Glutamatergic neuron (in vitro differentiated cells): Measurements from ENCODE around the gene BRMS1. TPM values are rescaled to one million over a fixed set of nuclear protein-coding genes. Genes with fewer than 3 reads are reported as not detected.

Experiments
- DNase-seq: peaks from one replicate; pipeline ENCODE4 v3.0.0; 2022
- H3K27ac Mint-ChIP-seq: one replicate; pipeline ENCODE4 v1.8.0; 2020; ENCODE audit warnings: mild to moderate bottlenecking, mixed read lengths, inconsistent platforms; ENCODE audit not compliant: unreplicated experiment
- H3K27me3 Mint-ChIP-seq: one replicate; pipeline ENCODE4 v1.8.0; 2020; ENCODE audit warnings: mild to moderate bottlenecking, moderate library complexity, mixed read lengths, inconsistent platforms; ENCODE audit not compliant: unreplicated experiment
- H3K36me3 Mint-ChIP-seq: one replicate; pipeline ENCODE4 v1.8.0; 2020; ENCODE audit warnings: mild to moderate bottlenecking, mixed read lengths, inconsistent platforms; ENCODE audit not compliant: unreplicated experiment
- H3K4me1 Mint-ChIP-seq: one replicate; pipeline ENCODE4 v1.8.0; 2020; ENCODE audit warnings: mild to moderate bottlenecking, low read depth, mixed read lengths, inconsistent platforms; ENCODE audit not compliant: unreplicated experiment
- H3K4me3 Mint-ChIP-seq: one replicate; pipeline ENCODE4 v1.8.0; 2020; ENCODE audit warnings: mild to moderate bottlenecking, mixed read lengths, inconsistent platforms; ENCODE audit not compliant: unreplicated experiment
- H3K9me3 Mint-ChIP-seq: one replicate; pipeline ENCODE4 v1.8.0; 2020; ENCODE audit warnings: mild to moderate bottlenecking, moderate library complexity, mixed read lengths, inconsistent platforms; ENCODE audit not compliant: unreplicated experiment
- CTCF ChIP-seq: fragments of 200-600 bp; sonication (generic); IDR thresholded peaks from one replicate; pipeline ENCODE4 v1.5.0; 2021; ENCODE audit not compliant: partially characterized antibody, unreplicated experiment
- long read RNA-seq: library from polyadenylated mRNA; unstranded; transcript quantifications from one replicate; pipeline ENCODE4 v2.0.0, GENCODE V29; 2020; ENCODE audit not compliant: unreplicated experiment
- total RNA-seq: library from RNA; stranded (reverse); fragmentation: NEBNext Ultra II Directional; extraction: Animal tissue kit (Norgen Biotek cat#: 25700); gene quantifications from one replicate; pipeline ENCODE4 v1.2.1, GENCODE V29; 2021; ENCODE audit not compliant: unreplicated experiment

Gene BRMS1
- total RNA-seq, result 44.0 TPM
- long read RNA-seq, transcript BRMS1-201 (10 exons, 1,445 nt), result major isoform, 34 of 43 reads
- long read RNA-seq, partial matches to known transcripts, result 2 of 43 reads
- long read RNA-seq, other reads (novel, unspliced or antisense), result 7 of 43 reads

GRCh38 chr11:66344550-66345315, at the start of gene BRMS1:
BRMS1 (minus strand) TSS chr11:66345104; CDS start chr11:66342234, 2,870 bp downstream.
- peaks cover 7% of the 10 kb centered on the region for H3K27me3 Mint-ChIP-seq
- peak within 1 kb of the TSS; percentile 91 for H3K27ac Mint-ChIP-seq

GRCh38 chr11:66393954-66394353, 49.0 kb upstream of the BRMS1 start:
- Mint-ChIP-seq H3K4me1 (peaks cover 1% of the 10 kb centered on the region), H3K36me3 (no peaks in the 10 kb centered on the region), H3K9me3 (peaks cover 3% of the 10 kb centered on the region), H3K27me3 (peaks cover 2% of the 10 kb centered on the region), H3K4me3 (no peak overlapping the region), H3K27ac (no peak overlapping the region)
- no peak for TF ChIP-seq CTCF
- DNase-seq, result no peak

More at GRCh38 chr11:66344550-66345315, at the start of gene BRMS1:
- no peak for TF ChIP-seq CTCF
- Mint-ChIP-seq H3K4me1 (peaks cover 21% of the 10 kb centered on the region), H3K36me3 (peaks cover 4% of the 10 kb centered on the region), H3K9me3 (peaks cover 21% of the 10 kb centered on the region), H3K4me3 (peak within 1 kb of the TSS; percentile 97)
- peak; percentile 96 for DNase-seq

GRCh38 chr11:66391322-66391721, 46.4 kb upstream of the BRMS1 start:
- no peak for TF ChIP-seq CTCF
- H3K4me1 Mint-ChIP-seq, result peaks cover 1% of the 10 kb centered on the region
- no peaks in the 10 kb centered on the region for H3K36me3 Mint-ChIP-seq
- peaks cover 2% of the 10 kb centered on the region for H3K27me3 Mint-ChIP-seq
- H3K27ac Mint-ChIP-seq, result no peak overlapping the region
- no peak overlapping the region for H3K4me3 Mint-ChIP-seq
- H3K9me3 Mint-ChIP-seq, result peaks cover 3% of the 10 kb centered on the region
- DNase-seq, result no peak

GRCh38 chr11:66388780-66389386, 44.0 kb upstream of the BRMS1 start:
- H3K9me3 Mint-ChIP-seq, result no peaks in the 10 kb centered on the region
- H3K27ac Mint-ChIP-seq, result no peak overlapping the region
- no peaks in the 10 kb centered on the region for H3K36me3 Mint-ChIP-seq
- H3K4me1 Mint-ChIP-seq, result no peaks in the 10 kb centered on the region
- no peak overlapping the region for H3K4me3 Mint-ChIP-seq
- peak; percentile 77 for DNase-seq
- peak; percentile 63 for TF ChIP-seq CTCF
- peaks cover 2% of the 10 kb centered on the region for H3K27me3 Mint-ChIP-seq
